SK-N-SH treated with all-trans-retinoic acid at 6 μM for 48 hours (cell line): Measurements from ENCODE around the gene CORT.

Source experiments
- ATAC-seq: fragments of 200-7000 bp; cut with Tn5 transposase; 3 replicates; pipeline ENCODE4 v1.9.1; 2020; ENCODE audit warnings: mild to moderate bottlenecking, moderate library complexity
- BACH2 ChIP-seq: fragments of 250-450 bp; sonication (Bioruptor Pico); IDR thresholded peaks from 2 replicates; pipeline ENCODE4 v1.9.0; 2021; ENCODE audit warnings: mild to moderate bottlenecking, borderline replicate concordance
- CREB5 ChIP-seq: fragments of 250-450 bp; sonication (Bioruptor Pico); IDR thresholded peaks from 2 replicates; pipeline ENCODE4 v1.5.1; 2020; ENCODE audit warnings: low read depth, mild to moderate bottlenecking, moderate library complexity
- CSDC2 ChIP-seq: fragments of 250-450 bp; sonication (Bioruptor Pico); IDR thresholded peaks from 2 replicates; pipeline ENCODE4 v1.5.0; 2020; ENCODE audit warnings: mild to moderate bottlenecking, moderate library complexity
- CSRNP3 ChIP-seq: fragments of 250-450 bp; sonication (Bioruptor Pico); IDR thresholded peaks from 2 replicates; pipeline ENCODE4 v1.5.1; 2021; ENCODE audit warnings: mild to moderate bottlenecking, moderate library complexity
- ESRRG ChIP-seq: fragments of 250-450 bp; sonication (Bioruptor Pico); IDR thresholded peaks from 2 replicates; pipeline ENCODE4 v1.6.1; 2021; ENCODE audit warnings: mild to moderate bottlenecking
- GLIS3 ChIP-seq: fragments of 250-450 bp; sonication (Bioruptor Pico); IDR thresholded peaks from 2 replicates; pipeline ENCODE4 v1.5.0; 2020; ENCODE audit warnings: mild to moderate bottlenecking, moderate library complexity
- ISL1 ChIP-seq: fragments of 250-450 bp; sonication (Bioruptor Pico); IDR thresholded peaks from 2 replicates; pipeline ENCODE4 v2.1.2; 2022; ENCODE audit warnings: mild to moderate bottlenecking, moderate library complexity
- PATZ1 ChIP-seq: fragments of 250-450 bp; sonication (Bioruptor Pico); IDR thresholded peaks from 2 replicates; pipeline ENCODE4 v1.8.0; 2020; ENCODE audit warnings: mild to moderate bottlenecking, moderate library complexity, borderline replicate concordance
- POU6F1 ChIP-seq: fragments of 250-450 bp; sonication (Bioruptor Pico); IDR thresholded peaks from 2 replicates; pipeline ENCODE4 v1.8.0; 2021; ENCODE audit warnings: low read depth, mild to moderate bottlenecking, moderate library complexity, borderline replicate concordance
- RARB ChIP-seq: fragments of 250-450 bp; sonication (Bioruptor Pico); IDR thresholded peaks from 2 replicates; pipeline ENCODE4 v1.8.0; 2021; ENCODE audit warnings: mild to moderate bottlenecking, moderate library complexity
- SNAI2 ChIP-seq: fragments of 250-450 bp; sonication (Bioruptor Pico); IDR thresholded peaks from 2 replicates; pipeline ENCODE4 v1.5.0; 2020; ENCODE audit warnings: mild to moderate bottlenecking, moderate library complexity
- TCF4 ChIP-seq: fragments of 250-450 bp; sonication (Bioruptor Pico); IDR thresholded peaks from 2 replicates; pipeline ENCODE4 v1.8.0; 2021; ENCODE audit warnings: mild to moderate bottlenecking, moderate library complexity, borderline replicate concordance
- TOX ChIP-seq: fragments of 250-450 bp; sonication (Bioruptor Pico); IDR thresholded peaks from 2 replicates; pipeline ENCODE4 v1.8.0; 2021; ENCODE audit warnings: mild to moderate bottlenecking, moderate library complexity, borderline replicate concordance
- TSHZ2 ChIP-seq: fragments of 250-450 bp; sonication (Bioruptor Pico); IDR thresholded peaks from 2 replicates; pipeline ENCODE4 v1.5.0; 2020; ENCODE audit warnings: mild to moderate bottlenecking, moderate library complexity
- ZC3H10 ChIP-seq: fragments of 250-450 bp; sonication (Bioruptor Pico); IDR thresholded peaks from 2 replicates; pipeline ENCODE4 v1.5.1; 2021; ENCODE audit warnings: mild to moderate bottlenecking, moderate library complexity
- ZFP3 ChIP-seq: fragments of 250-450 bp; sonication (Bioruptor Pico); IDR thresholded peaks from 2 replicates; pipeline ENCODE4 v1.5.0; 2020; ENCODE audit warnings: mild to moderate bottlenecking, moderate library complexity
- ZFP30 ChIP-seq: fragments of 450-650 bp; formaldehyde crosslinking; IDR thresholded peaks from 2 replicates; pipeline ENCODE4 v1.5.0; 2022; ENCODE audit warnings: mild to moderate bottlenecking, moderate library complexity
- ZNF565 ChIP-seq: fragments of 450-650 bp; formaldehyde crosslinking; conservative IDR thresholded peaks from 2 replicates; pipeline ENCODE4 v1.5.0; 2020; ENCODE audit warnings: low read depth, mild to moderate bottlenecking, moderate library complexity
- ZNF70 ChIP-seq: fragments of 450-650 bp; formaldehyde crosslinking; IDR thresholded peaks from 2 replicates; pipeline ENCODE4 v1.5.0; 2020; ENCODE audit warnings: mild to moderate bottlenecking, moderate library complexity
- ZNF8 ChIP-seq: fragments of 450-650 bp; formaldehyde crosslinking; IDR thresholded peaks from 2 replicates; pipeline ENCODE4 v1.5.0; 2020; ENCODE audit warnings: mild to moderate bottlenecking, moderate library complexity

CORT gene

GRCh38 chr1:10433790-10434189 is 16.0 kb upstream of the CORT start:
- no peak for ATAC-seq
- no peak for TF ChIP-seq ZC3H10 (CRISPR knock-in tag)
- TF ChIP-seq RARB (CRISPR knock-in tag) = no peak
- TF ChIP-seq ZNF8 (CRISPR knock-in tag) = no peak
- no peak for TF ChIP-seq TCF4 (CRISPR knock-in tag)
- no peak for TF ChIP-seq GLIS3 (CRISPR knock-in tag)
- no peak for TF ChIP-seq TSHZ2 (CRISPR knock-in tag)
- TF ChIP-seq BACH2 (CRISPR knock-in tag) = no peak
- TF ChIP-seq ZFP3 = no peak
- TF ChIP-seq ZNF70 (CRISPR knock-in tag) = no peak
- no peak for TF ChIP-seq ZNF565
- no peak for TF ChIP-seq CSRNP3 (CRISPR knock-in tag)
- no peak for TF ChIP-seq TOX (CRISPR knock-in tag)
- TF ChIP-seq CSDC2 (CRISPR knock-in tag) = no peak
- TF ChIP-seq PATZ1 (CRISPR knock-in tag) = no peak
- TF ChIP-seq CREB5 (CRISPR knock-in tag) = no peak
- no peak for TF ChIP-seq ZFP30 (CRISPR knock-in tag)
- TF ChIP-seq SNAI2 = no peak
- TF ChIP-seq ESRRG (CRISPR knock-in tag) = no peak

GRCh38 chr1:10434590-10434989 is 15.2 kb upstream of the CORT start:
- no peak for ATAC-seq
- TF ChIP-seq TSHZ2 (CRISPR knock-in tag) = no peak
- TF ChIP-seq ESRRG (CRISPR knock-in tag) = no peak
- TF ChIP-seq ISL1 = no peak
- TF ChIP-seq SNAI2 = no peak
- TF ChIP-seq ZNF8 (CRISPR knock-in tag) = no peak
- TF ChIP-seq TCF4 (CRISPR knock-in tag) = no peak
- TF ChIP-seq POU6F1 (CRISPR knock-in tag) = no peak
- no peak for TF ChIP-seq ZNF70 (CRISPR knock-in tag)
- no peak for TF ChIP-seq CSDC2 (CRISPR knock-in tag)
